GM21786 (cell line): ENCODE data around the gene TCF4.

Experiments
- ATAC-seq: cut with Tn5 transposase; IDR thresholded peaks from one replicate; pipeline ENCODE4 v1.9.1; 2021; ENCODE audit not compliant: unreplicated experiment

TCF4 gene

DNA sequence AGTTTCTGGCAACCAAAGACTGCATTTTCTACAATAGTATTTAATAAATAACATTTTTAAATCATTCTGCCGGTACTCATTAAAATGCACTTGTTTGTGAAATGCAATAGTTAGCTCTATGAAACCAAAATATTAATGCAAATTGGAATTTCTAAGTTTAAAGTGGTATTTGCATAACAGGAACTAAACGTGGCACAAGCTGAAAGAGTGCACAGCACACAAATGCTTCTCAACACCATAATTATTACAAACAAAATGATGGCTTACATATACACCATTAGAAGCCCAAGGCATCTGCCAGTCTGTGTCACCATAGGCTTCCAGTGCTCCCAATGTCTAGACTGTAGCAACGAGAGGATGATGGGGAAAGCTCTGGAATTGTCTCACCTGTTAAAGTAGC, 280.5 kb downstream of the TCF4 start:
- ATAC-seq, result peak; percentile 40

- ATAC-seq, result no peak
These were observed 281.5 kb downstream of the TCF4 start for GRCh38 chr18:55306359-55307024.

GRCh38 chr18:55302167-55302833, 285.7 kb downstream of the TCF4 start:
- no peak for ATAC-seq

- ATAC-seq, result no peak
These were observed 286.2 kb downstream of the TCF4 start for GRCh38 chr18:55301824-55302166.

DNA sequence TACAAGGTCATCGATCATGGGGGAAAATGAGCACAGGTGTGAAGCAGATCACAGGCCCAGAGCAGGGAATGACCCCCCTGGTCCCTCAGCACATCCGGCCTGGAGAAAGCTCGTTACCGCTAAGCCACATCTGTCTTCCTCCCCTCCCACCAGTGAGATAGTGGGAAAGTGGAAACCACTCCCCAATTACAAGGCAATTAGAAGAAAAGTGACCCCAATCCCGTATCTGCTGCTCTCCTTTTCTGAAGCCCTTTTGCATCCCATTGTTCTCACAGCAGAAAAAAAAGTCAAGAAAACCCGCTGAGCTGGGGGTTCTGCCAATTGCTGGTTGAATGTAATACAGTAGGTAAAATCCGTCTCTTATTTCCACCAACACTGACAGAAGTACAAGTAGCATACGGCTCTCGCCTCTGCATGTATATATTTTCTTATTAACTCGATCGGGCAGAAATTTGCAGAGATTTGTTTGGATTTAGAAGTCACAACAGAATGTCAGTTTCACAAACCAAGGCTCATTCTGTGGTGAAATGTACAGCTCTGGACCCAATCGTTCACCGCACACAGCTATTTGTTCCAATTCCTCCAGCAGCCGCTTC, 287.0 kb downstream of the TCF4 start:
- ATAC-seq, result no peak

DNA sequence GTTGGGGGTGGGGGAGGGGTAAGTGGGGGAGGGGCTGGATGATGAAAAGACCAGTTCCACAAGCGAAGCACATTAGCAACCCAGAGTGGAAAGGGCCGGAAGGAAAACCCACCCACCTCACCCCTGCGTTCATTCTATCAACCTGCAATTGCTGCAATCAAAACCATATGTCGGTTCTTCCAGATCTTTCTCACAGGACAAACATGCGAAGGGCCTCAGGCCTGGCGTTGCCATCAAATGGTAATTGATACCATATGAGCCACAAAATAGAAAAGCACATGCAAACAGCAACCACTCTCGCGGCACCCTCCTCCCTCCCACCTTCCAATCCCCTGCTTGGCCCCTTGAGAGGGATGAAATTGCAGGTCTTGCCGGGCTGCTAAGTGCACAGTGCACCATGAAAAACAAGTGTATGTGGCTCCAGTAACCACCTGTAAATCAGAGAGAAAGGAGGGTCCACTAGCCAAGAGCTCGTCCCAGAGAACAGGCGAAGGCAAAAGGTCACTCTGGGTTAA, 287.5 kb downstream of the TCF4 start:
- no peak for ATAC-seq

GRCh38 chr18:55296778-55297177, 291.2 kb downstream of the TCF4 start:
- no peak for ATAC-seq

- ATAC-seq, result no peak
These were observed 291.9 kb downstream of the TCF4 start for GRCh38 chr18:55296115-55296514.

GRCh38 chr18:55290898-55291297, 297.1 kb downstream of the TCF4 start:
- no peak for ATAC-seq

GRCh38 chr18:55289775-55290174, 298.2 kb downstream of the TCF4 start:
- ATAC-seq, result no peak

DNA sequence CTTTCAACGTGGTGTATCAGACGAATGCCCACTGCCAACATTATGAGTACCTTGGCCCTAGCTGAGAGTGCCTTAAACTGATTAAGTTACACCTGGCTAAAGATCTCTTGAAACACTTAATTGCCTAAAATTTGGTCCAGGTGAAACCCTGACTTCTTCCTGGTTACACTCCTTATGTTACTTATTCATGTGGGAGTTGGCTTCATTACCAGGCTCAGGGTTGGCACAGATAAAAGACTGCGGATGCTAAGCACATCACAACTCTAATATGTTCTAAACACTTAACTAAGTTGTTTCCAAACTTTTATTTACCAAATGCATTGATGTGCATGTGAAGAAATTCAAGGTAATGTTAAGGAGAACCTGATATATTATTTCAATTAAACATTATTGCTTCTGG, 298.9 kb downstream of the TCF4 start:
- ATAC-seq, result no peak

DNA sequence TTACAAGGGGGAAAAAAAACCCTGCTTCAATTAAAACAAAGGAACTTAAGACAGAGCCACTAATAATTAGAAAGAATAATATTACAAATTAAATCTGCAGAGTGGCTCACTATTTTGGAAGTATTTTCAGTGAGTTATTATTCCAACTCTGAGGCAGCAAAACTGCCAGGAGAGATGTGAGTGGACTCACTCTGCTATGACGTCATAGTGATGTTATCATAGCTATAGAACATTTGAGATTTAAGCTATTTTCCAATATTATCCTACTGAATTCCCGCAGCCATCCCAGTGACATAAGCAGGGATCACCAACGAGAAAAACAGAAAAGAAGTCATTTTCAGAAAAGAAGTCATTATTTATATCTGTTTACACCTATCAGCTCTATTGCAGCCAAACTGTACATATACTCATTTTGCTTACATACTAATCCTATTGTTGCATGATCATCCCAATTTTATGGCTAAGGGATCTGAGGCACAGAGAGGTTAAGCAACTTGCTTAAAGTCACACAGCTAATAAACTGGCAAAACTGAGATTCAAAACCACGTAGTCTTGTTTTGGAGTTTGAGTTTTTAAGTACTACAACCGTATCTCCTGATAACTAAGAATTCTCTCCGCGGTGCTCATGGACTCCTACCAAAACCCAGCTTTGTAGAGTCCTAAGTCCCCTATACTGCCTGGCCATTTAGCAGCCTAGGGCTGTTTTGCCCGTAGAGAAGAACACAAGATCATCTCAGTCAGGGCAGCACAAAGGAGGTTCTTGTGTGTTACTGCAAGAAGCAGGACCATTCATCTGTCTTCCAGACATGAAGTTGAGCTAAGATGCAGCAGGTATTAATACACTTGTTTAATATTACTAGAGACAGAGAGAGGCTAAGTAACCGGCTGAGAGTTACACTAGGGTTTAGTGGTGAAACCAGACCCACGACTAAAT, 299.8 kb downstream of the TCF4 start:
- ATAC-seq, result no peak

DNA sequence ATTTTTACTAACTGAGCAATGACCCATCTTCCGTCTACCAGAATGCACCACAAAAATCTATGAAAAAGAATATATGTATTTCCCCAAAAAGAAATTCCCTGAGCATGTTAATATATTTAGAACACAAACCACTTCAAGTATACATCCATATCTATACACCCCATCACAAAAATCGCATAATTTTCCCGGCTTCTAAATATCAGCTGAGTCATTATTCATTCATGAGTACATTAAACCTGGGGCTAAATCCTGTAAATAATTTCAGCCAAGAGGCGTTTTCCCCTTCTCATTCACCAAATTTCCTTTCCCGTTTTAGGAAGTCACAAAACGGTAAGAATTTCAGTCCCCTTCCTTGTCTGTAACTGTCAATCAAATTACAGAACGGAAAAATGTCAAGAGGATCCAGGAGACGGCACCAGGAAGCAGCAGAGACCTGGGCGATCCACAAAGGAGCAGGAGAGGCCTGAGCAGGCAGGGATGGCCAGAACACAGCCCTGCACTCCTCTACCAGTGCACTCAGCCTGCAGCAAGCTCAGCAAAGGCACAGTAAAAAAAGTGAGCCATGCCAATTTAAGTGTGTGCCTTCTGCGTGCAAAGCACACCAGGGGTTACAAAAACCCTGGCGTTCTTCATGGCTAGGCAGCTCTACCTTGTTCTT, 300.7 kb downstream of the TCF4 start:
- ATAC-seq, result no peak

GRCh38 chr18:55286257-55286825, 301.7 kb downstream of the TCF4 start:
- ATAC-seq, result no peak

DNA sequence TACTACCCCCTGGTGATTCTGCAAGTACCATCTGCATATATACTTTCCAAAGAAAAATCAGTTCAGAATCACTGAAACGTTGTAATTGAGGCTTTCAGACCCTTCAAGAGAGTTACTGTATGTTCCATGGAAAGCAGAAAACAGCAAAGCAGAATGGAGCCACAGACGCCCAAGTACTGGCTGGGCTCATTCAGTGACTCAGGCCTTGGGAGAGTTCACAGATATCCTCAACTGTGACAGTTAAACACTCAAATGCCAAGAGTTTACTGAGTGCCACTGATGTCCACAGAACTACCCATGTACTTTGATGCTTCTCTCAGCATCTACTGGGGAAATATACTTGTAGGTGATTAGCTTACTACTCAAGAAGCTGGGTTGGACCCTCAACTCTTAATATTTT, 303.4 kb downstream of the TCF4 start:
- no peak for ATAC-seq

GRCh38 chr18:55283309-55283708, 304.7 kb downstream of the TCF4 start:
- no peak for ATAC-seq

DNA sequence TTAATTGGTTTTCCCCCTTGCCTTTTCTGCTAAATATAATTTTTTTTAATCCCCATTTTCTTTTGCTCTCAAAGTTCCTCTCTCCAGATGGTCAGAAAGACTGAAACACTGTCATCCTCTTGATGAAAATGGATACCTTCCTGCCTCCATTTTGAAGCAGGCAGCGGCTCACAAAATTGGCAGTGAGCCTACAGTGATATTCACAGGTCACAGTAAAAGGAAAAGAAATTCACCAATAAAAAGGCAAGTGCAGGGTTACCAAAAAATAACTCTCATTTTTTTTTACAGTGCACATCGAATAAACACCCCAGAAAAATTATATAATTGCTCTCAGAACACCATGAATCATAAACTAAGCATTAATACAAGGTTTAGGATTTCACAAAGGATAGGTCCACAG, 307.5 kb downstream of the TCF4 start:
- ATAC-seq, result no peak

DNA sequence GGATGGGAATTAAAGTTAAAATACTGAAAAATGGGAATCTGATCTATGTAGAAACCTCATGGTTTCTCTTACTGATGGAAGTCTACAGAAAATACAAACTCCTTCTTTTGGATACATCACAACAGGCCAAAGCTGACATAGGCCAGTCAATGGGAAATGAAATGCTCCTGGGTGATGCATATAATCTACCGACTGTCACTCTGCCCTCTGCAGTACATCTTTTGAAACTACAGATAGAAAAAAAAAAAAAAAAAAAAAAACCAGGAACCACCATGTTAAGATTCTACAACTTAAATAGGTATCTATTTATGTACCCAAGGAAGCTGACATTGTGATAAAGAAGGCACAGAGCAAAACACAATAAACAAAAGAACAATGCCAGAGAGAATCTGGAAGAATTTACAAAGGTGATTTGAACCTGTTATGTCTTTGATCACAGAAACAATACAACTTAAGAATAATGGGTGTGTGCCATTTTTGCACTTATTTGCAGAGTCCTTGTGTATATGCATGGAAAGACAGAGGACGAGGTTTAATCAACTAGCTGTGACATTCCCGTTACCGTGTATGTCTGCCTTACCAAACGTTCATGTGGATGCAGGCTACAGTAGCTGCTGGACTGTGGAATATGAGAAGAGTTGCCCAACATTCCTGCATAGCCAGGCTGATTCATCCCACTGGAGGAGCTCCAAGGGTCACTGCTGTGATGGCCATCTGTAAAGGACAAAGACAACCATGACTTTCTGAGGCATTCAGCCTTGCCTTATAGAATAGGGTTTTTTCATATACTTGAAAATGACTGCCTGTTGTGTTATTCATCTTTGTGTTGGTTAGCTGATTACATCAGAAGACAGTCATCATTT, 312.7 kb downstream of the TCF4 start:
- ATAC-seq, result no peak

DNA sequence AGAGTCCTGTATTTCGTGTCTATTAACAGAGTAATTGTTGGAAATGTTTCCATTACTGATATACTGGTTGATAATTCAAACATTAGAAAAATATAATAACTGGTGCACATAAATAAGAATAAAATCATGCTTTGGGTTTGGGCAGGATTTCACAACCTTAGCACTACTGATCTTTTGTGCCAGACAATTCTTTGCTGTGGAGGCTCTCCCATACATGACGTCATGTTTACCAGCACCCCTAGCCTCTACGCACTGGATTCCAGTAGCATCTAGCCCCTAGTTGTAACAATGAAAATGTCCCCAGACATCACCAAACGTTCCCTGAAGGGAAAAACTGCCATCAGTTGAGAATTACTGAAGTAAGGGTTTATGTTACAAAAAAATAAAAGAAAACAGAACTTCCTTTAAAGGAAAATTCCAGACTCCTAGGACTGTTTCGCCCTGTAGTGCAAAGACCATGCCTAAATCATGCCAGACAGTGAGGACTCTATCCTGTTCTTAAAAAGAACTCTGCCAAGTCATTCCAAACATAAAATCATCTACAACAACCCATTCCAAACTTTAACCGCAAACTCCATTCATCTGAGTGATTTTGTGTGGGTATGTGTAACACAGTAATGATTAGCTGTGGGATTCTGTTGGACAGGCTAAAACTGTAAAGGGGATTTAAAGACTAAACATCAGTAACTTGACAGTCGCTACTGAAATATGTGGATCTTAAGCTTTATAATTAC, 315.3 kb downstream of the TCF4 start:
- no peak for ATAC-seq
